HK-2 (cell line): Measurements from ENCODE around the gene TLE3.
"Not testable (repeated sequence)": the region's sequence is repeated elsewhere in the genome, so short reads cannot be mapped to it uniquely, and the experiment has no call there.

Source experiments
- DNase-seq: peaks from one replicate; pipeline ENCODE4 v3.0.0-alpha.2; 2018; ENCODE audit not compliant: unreplicated experiment

Gene TLE3

GRCh38 chr15:70126362-70126761, 28.6 kb upstream of the TLE3 start:
- DNase-seq, result no peak

DNA sequence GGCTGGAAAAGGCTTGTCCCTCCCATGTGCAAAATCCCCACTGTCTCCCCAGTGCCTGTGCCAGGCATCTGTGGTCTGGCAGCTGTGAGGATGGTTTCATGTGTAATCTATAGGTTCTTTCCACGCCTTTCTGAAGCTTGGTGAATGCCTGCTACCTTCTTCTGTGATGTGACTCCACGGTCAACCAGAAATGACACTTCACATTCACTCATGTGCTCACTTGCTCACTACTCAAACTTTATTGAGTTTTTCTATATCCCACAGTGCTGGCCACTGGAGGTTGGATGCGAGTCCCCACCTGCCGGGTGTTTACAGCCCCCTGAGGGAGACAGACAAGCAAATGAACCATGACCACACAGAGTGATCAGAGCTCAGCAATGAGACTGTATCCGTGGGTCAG, 27.9 kb upstream of the TLE3 start:
- DNase-seq, result no peak

- DNase-seq, result no peak
Measured at GRCh38 chr15:70121624-70122302, 24.0 kb upstream of the TLE3 start.

- DNase-seq, result no peak
Measured at GRCh38 chr15:70120958-70121623, 23.4 kb upstream of the TLE3 start.

GRCh38 chr15:70119911-70120508, 22.3 kb upstream of the TLE3 start:
- no peak for DNase-seq

DNA sequence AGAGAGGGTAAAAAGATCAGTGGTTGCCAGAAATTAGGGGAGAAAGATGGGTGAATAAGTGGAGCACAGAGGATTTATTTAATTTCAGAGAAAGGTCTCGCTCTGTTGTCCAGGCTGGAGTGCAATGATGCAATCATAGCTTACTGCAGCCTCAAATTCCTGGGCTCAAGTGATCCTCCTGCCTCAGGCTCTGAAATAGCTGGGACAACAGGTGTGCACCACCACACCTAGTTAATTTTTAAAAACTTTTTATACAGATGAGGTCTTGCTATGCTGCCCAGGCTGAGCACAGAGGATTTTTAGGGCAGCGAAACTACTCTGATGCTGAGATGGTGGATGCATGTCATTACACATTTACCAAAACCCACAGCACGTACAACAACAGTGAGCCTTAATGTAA, 20.9 kb upstream of the TLE3 start:
- DNase-seq, result no peak

- no peak for DNase-seq
Measured at GRCh38 chr15:70116317-70116716, 18.6 kb upstream of the TLE3 start.

- no peak for DNase-seq
Measured at GRCh38 chr15:70114221-70114620, 16.5 kb upstream of the TLE3 start.

DNA sequence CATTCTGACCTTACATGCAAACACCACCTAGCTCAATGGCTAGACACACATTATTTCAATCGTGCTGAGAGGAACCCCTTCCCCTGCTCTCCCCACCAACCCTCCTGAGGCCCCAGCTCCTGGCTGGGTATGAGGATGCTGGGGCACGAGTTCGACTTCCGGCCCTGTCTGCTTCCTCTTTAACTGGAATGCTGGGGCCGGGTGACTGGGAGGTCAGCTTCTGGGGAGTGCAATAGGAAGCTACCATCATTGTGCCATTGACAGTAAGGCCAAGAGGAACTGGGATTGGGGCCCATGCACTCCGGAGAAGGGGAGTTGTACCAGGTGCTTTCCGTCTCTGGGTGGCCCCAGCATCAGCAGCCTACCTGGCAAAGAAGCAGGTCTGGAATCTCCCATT, 15.6 kb upstream of the TLE3 start:
- DNase-seq, result no peak

DNA sequence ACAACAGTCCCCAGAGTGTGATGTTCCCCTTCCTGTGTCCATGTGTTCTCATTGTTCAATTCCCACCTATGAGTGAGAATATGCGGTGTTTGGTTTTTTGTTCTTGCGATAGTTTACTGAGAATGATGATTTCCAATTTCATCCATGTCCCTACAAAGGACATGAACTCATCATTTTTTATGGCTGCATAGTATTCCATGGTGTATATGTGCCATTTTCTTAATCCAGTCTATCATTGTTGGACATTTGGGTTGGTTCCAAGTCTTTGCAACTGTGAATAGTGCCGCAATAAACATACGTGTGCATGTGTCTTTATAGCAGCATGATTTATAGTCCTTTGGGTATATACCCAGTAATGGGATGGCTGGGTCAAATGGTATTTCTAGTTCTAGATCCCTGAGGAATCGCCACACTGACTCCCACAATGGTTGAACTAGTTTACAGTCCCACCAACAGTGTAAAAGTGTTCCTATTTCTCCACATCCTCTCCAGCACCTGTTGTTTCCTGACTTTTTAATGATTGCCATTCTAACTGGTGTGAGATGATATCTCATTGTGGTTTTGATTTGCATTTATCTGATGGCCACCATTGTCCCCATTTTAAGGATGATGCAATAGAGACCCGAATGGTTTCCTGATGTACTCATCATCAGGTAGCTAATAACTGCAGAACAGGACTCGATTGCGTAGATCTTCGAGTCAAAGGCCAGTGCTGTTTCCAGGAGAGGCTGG, 15.0 kb upstream of the TLE3 start:
- not testable (repeated sequence) for DNase-seq

GRCh38 chr15:70112074-70112395, 14.3 kb upstream of the TLE3 start:
- no peak for DNase-seq

DNA sequence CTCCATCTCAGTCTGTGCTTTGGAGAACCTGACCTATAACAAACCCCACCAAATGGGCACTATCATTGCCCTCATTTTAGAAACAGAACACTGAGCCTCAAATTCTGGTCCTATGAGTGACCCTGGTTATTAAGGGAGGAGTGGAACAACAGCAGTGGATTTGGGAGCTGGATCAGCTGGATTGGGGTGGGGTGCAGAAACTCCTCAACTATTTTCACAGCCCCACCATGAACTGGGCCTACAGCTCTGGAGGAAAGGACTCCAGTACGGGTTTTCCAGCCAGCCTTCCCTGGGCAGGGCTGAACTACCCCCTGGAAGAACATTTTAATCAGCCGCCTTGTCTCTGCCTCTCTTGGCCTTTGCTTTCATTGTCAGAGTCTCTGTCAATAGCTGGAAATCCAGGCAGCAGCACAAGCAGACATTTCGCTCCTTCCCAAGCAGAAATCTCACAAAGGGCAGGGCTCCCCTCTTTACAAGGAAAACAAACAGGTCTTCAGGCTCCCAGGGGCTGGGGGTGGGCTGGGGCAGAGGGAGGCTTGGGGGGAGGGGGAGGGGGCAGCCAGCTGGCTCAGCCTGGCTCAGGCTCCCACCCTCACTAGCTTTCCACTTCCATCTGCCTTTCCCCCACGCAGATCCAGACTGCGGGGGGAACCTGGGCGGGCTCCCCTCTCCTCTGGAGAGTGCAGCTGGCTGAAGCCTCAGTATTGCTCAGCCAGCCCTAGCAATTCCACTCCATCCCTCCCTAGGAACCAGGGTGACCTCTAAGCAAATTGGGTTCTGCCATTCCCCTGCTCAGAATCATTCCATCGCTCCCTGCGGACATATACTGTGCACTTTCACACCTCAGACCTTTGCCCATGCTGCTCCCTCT, 13.7 kb upstream of the TLE3 start:
- DNase-seq, result no peak

DNA sequence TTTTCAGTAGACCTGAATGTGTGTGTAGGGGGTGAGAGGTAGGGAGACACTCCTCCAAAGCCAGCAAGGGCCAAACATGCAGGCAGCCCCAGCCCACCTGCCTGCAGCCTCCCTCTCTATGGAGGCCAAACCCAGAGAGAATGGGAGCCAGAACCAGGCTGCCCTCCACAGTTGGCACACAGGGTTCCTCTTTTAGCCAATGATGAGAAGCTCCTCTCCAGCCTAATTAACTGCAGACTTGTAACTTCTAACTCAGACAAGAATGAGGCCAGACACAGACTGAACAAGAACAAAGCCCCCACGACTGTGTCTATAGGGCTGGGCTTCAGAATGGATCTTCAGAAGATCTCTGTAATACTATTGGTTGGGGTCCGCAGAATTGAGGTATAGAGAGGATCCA, 12.3 kb upstream of the TLE3 start:
- DNase-seq, result no peak

DNA sequence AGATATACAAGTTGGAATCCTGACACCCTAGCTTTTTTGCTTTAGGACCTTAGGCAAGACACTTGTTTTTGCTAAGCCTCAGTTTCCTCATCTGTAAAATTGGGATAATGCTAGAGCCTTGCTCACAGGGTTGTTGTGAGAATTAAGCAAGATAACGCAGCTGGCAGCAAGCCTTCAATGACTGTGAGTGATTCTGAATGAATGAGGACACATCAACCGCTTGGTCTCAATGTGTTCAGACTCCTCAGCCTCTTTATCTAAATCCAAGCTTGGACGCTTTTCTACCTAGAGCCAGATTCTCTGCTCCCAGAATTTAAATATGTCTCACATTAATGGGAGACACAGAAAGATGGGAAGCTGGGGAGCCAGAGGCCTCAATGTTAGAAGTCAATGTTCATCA, 11.8 kb upstream of the TLE3 start:
- DNase-seq, result no peak

GRCh38 chr15:70103880-70104626, 6.3 kb upstream of the TLE3 start:
- no peak for DNase-seq

GRCh38 chr15:70102827-70103226, 5.1 kb upstream of the TLE3 start:
- DNase-seq, result no peak

GRCh38 chr15:70101459-70102113, 3.9 kb upstream of the TLE3 start:
- peak; percentile 36 for DNase-seq

- DNase-seq, result peak; percentile 40
Measured at GRCh38 chr15:70100474-70101341, 3.0 kb upstream of the TLE3 start.

GRCh38 chr15:70099967-70100473, 2.3 kb upstream of the TLE3 start:
- DNase-seq, result no peak
